GM18909 (cell line): ENCODE measurements around the gene NAPEPLD.
"Not testable (repeated sequence)": the region's sequence is repeated elsewhere in the genome, so short reads cannot be mapped to it uniquely, and the experiment has no call there.

Experiments
- ATAC-seq: cut with Tn5 transposase; IDR thresholded peaks from one replicate; pipeline ENCODE4 v1.9.1; 2021; ENCODE audit warnings: mild to moderate bottlenecking; ENCODE audit not compliant: unreplicated experiment, poor library complexity

NAPEPLD gene

GRCh38 chr7:103116511-103116910 lies 32.4 kb downstream of the NAPEPLD start:
- ATAC-seq: no peak

- no peak for ATAC-seq
Measured at GRCh38 chr7:103115771-103116170, 33.1 kb downstream of the NAPEPLD start.

GRCh38 chr7:103114576-103115008 lies 34.3 kb downstream of the NAPEPLD start:
- no peak for ATAC-seq

- ATAC-seq: no peak
Measured at GRCh38 chr7:103113164-103113563, 35.7 kb downstream of the NAPEPLD start.

- ATAC-seq: not testable (repeated sequence)
Measured at GRCh38 chr7:103106703-103107070, 42.2 kb downstream of the NAPEPLD start.

- ATAC-seq: no peak
Measured at GRCh38 chr7:103106005-103106702, 42.7 kb downstream of the NAPEPLD start.

- ATAC-seq: no peak
Measured at GRCh38 chr7:103101543-103101942, 47.4 kb downstream of the NAPEPLD start.

- ATAC-seq: no peak
Measured at GRCh38 chr7:103100348-103100747, 48.6 kb downstream of the NAPEPLD start.

- no peak for ATAC-seq
Measured at GRCh38 chr7:103097041-103097440, 51.9 kb downstream of the NAPEPLD start.

- not testable (repeated sequence) for ATAC-seq
Measured at GRCh38 chr7:103095558-103095957, 53.3 kb downstream of the NAPEPLD start.

- no peak for ATAC-seq
Measured at GRCh38 chr7:103094102-103094501, 54.8 kb downstream of the NAPEPLD start.

- ATAC-seq: no peak
Measured at GRCh38 chr7:103093429-103093828, 55.5 kb downstream of the NAPEPLD start.

- not testable (repeated sequence) for ATAC-seq
Measured at GRCh38 chr7:103092321-103092720, 56.6 kb downstream of the NAPEPLD start.

- no peak for ATAC-seq
Measured at GRCh38 chr7:103083210-103083609, 65.7 kb downstream of the NAPEPLD start.

GRCh38 chr7:103082497-103082896 lies 66.4 kb downstream of the NAPEPLD start:
- no peak for ATAC-seq

- ATAC-seq: no peak
Measured at GRCh38 chr7:103080923-103081322, 68.0 kb downstream of the NAPEPLD start.

GRCh38 chr7:103079836-103080235 lies 69.1 kb downstream of the NAPEPLD start:
- ATAC-seq: no peak

- ATAC-seq: not testable (repeated sequence)
Measured at GRCh38 chr7:103078226-103078625, 70.7 kb downstream of the NAPEPLD start.

- no peak for ATAC-seq
Measured at GRCh38 chr7:103077318-103077717, 71.6 kb downstream of the NAPEPLD start.

GRCh38 chr7:103076764-103077163 lies 72.1 kb downstream of the NAPEPLD start:
- no peak for ATAC-seq

GRCh38 chr7:103075337-103075918 lies 73.5 kb downstream of the NAPEPLD start:
- peak; percentile 54 for ATAC-seq
